Sigmoid colon (tissue), 3 donors: ENCODE measurements around the gene DHRS2.

Experiments
- POLR2A ChIP-seq, 2 donors: fragments of 450-650 bp; IDR thresholded peaks; one replicate each; pipeline ENCODE4 v1.6.1; 2016; ENCODE audit warnings: antibody characterized with exemption in 2 of 2, mild to moderate bottlenecking in 2 of 2, moderate library complexity in 2 of 2
- TF ChIP-seq, protein P1 (sequence below), 4 experiments: fragments of 450-650 bp in 3 of 4; fragments of 200-600 bp in 1 of 4; IDR thresholded peaks; one replicate each; pipeline ENCODE4 v1.5.1; 2016 to 2019; ENCODE audit warnings: antibody characterized with exemption in 4 of 4, mild to moderate bottlenecking in 3 of 4, moderate library complexity in 2 of 4

DNA sequence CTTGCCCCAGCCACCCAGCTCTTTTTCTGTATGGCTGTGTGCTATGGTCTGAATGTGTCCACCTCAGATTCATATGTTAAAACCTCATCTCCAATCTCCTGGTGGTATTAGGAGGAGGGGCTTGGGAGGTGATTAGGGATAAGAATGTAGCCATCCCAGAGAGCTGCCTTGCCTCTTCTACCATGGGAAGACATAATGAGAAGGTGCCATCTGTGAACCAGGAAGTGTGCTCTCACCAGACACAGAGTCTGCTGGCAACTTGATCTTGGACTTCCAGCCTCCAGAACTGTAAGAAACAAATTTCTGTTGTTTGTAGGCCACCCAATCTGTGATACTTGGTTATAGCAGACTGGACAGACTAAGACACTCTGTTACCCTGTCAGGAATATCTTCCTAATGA lies 34.7 kb upstream of the DHRS2 start:
- no peak for TF ChIP-seq POLR2A (IDR thresholded peaks at IDR 0.05)
- TF ChIP-seq, protein P1, sequence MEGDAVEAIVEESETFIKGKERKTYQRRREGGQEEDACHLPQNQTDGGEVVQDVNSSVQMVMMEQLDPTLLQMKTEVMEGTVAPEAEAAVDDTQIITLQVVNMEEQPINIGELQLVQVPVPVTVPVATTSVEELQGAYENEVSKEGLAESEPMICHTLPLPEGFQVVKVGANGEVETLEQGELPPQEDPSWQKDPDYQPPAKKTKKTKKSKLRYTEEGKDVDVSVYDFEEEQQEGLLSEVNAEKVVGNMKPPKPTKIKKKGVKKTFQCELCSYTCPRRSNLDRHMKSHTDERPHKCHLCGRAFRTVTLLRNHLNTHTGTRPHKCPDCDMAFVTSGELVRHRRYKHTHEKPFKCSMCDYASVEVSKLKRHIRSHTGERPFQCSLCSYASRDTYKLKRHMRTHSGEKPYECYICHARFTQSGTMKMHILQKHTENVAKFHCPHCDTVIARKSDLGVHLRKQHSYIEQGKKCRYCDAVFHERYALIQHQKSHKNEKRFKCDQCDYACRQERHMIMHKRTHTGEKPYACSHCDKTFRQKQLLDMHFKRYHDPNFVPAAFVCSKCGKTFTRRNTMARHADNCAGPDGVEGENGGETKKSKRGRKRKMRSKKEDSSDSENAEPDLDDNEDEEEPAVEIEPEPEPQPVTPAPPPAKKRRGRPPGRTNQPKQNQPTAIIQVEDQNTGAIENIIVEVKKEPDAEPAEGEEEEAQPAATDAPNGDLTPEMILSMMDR (IDR thresholded peaks at IDR 0.05) = no peak
